SJCRH30 (cell line): ENCODE data around the gene ARHGAP26. TPM values are rescaled to one million over a fixed set of nuclear protein-coding genes. Genes with fewer than 3 reads are reported as not detected.

Source experiments
- DNase-seq, 2 experiments: peaks; one replicate each; pipeline ENCODE4 v3.0.0-alpha.2; 2015 to 2020
- H3K27ac ChIP-seq: fragments of 250-450 bp; sonication (Bioruptor Pico); 2 replicates; pipeline ENCODE4 v1.5.1; 2020; ENCODE audit warnings: mild to moderate bottlenecking, moderate library complexity
- H3K27me3 ChIP-seq: fragments of 250-450 bp; sonication (Bioruptor Pico); 2 replicates; pipeline ENCODE4 v1.5.1; 2020; ENCODE audit warnings: mild to moderate bottlenecking, moderate library complexity
- H3K36me3 ChIP-seq: fragments of 250-450 bp; sonication (Bioruptor Pico); 2 replicates; pipeline ENCODE4 v1.5.1; 2020; ENCODE audit warnings: mild to moderate bottlenecking, moderate library complexity
- H3K4me1 ChIP-seq: fragments of 250-450 bp; sonication (Bioruptor Pico); 2 replicates; pipeline ENCODE4 v1.5.1; 2020; ENCODE audit warnings: mild to moderate bottlenecking, moderate library complexity
- H3K4me3 ChIP-seq: fragments of 250-450 bp; sonication (Bioruptor Pico); 2 replicates; pipeline ENCODE4 v1.5.1; 2020; ENCODE audit warnings: mild to moderate bottlenecking, moderate library complexity
- H3K9me3 ChIP-seq: fragments of 250-450 bp; sonication (Bioruptor Pico); replicated peaks from 2 replicates; pipeline ENCODE4 v1.5.1; 2020; ENCODE audit warnings: mild to moderate bottlenecking, moderate library complexity
- total RNA-seq: library from RNA; depleted of rRNA; stranded (reverse); fragments of >200 nt; shearing (Covaris generic); gene quantifications from 2 replicates; pipeline ENCODE4 v1.2.3, GENCODE V29; 2014

The ARHGAP26 gene
- total RNA-seq, 1 experiment from 2014 or later: 16.9 TPM

DNA sequence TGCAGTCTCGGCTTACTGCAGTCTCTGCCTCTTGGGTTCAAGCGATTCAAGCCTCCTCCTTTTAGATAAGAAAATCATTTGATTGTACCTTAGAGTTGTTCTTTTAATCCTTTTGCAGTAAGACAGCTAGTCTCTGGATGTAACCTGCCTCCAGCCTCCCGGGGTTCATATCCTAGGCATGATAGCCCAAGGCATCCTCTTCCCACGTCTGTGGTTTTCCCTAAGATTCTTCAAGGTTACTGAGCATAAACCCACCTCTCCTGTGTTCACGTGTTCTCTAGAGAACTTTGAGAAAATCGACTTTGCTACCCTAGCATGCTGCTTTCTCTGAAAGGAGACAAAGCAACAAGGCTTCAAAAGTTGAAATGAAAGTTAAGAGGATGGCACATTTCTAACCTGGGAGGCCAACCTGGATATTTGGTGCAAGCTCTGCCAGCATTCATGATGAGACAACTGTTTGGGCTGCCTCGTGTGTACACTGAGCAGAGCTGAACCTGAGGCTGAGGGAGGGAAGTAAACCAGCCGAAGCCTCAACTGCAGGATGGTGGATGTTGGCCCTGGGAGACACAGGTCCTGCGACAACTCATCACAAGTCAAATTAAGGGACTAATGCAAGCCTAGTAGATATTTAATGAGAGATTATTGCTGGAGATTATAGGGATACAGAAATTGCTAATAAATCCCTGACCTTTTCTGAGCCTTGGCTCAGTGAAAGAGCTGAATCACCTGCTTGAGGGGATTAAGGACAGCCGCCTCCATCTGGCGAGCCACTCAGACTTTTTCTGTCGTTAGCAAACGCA is 261.8 kb downstream of the ARHGAP26 start:
- H3K9me3 ChIP-seq: no peaks in the 10 kb centered on the region
- H3K36me3 ChIP-seq: no peaks in the 10 kb centered on the region
- H3K4me1 ChIP-seq: peaks cover 29% of the 10 kb centered on the region
- peak; percentile 45 to 72 for DNase-seq
- H3K27ac ChIP-seq: no peak overlapping the region
- H3K4me3 ChIP-seq: no peak overlapping the region
- H3K27me3 ChIP-seq: no peaks in the 10 kb centered on the region

- Histone ChIP-seq H3K4me3 (no peak overlapping the region), H3K9me3 (no peaks in the 10 kb centered on the region), H3K27me3 (no peaks in the 10 kb centered on the region), H3K36me3 (no peaks in the 10 kb centered on the region), H3K4me1 (peaks cover 29% of the 10 kb centered on the region), H3K27ac (no peak overlapping the region)
- DNase-seq: no peak
These were observed 262.3 kb downstream of the ARHGAP26 start for GRCh38 chr5:143032581-143032836.

DNA sequence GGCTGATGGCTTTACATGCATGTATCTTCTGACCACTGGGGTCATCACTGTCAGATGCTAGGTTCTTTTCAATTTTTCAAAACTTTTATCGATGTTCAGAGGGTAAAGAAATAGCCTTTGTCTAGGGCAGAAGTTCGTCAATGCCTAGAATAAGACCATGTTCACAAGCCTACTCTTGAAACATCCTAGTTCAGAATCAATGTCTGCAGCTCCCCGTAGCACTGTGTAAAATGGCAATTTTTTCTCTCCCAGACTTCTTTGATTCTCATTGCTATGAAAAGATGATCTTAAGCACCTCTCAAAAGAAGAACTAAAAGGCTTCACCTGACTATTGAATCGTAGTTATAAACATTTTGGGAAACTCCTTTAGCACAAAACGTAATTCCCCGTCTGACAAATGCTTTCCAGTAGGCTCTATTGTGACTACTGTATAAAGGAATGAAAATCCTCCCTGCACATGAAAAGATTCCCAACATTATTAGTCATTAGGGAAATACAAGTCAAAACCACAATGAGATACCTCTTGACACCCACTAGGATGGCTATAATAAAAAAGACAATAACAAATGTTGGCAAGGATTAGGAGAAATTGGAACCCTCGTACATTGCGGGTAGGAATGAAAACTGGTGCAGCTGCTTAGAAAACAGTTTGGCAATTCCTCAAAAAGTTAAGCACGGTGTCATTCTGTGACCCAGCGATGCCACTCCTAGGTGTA is 263.5 kb downstream of the ARHGAP26 start:
- H3K9me3 ChIP-seq: no peaks in the 10 kb centered on the region
- peak overlapping the region; percentile 40 for H3K27ac ChIP-seq
- H3K4me3 ChIP-seq: no peak overlapping the region
- no peaks in the 10 kb centered on the region for H3K27me3 ChIP-seq
- H3K4me1 ChIP-seq: peaks cover 29% of the 10 kb centered on the region
- no peaks in the 10 kb centered on the region for H3K36me3 ChIP-seq
- peak; percentile 54 to 84 for DNase-seq

GRCh38 chr5:143036146-143036927 is 266.2 kb downstream of the ARHGAP26 start:
- no peak for DNase-seq
- no peaks in the 10 kb centered on the region for H3K27me3 ChIP-seq
- peaks cover 43% of the 10 kb centered on the region for H3K4me1 ChIP-seq
- H3K36me3 ChIP-seq: no peaks in the 10 kb centered on the region
- no peak overlapping the region for H3K4me3 ChIP-seq
- no peak overlapping the region for H3K27ac ChIP-seq
- no peaks in the 10 kb centered on the region for H3K9me3 ChIP-seq

GRCh38 chr5:143037071-143037470 is 266.9 kb downstream of the ARHGAP26 start:
- Histone ChIP-seq H3K36me3 (no peaks in the 10 kb centered on the region), H3K4me3 (no peak overlapping the region), H3K9me3 (no peaks in the 10 kb centered on the region), H3K27ac (no peak overlapping the region), H3K27me3 (no peaks in the 10 kb centered on the region), H3K4me1 (peaks cover 41% of the 10 kb centered on the region)
- DNase-seq: no peak

GRCh38 chr5:143037708-143038107 is 267.5 kb downstream of the ARHGAP26 start:
- Histone ChIP-seq H3K27me3 (no peaks in the 10 kb centered on the region), H3K4me3 (no peak overlapping the region)
- no peak for DNase-seq

DNA sequence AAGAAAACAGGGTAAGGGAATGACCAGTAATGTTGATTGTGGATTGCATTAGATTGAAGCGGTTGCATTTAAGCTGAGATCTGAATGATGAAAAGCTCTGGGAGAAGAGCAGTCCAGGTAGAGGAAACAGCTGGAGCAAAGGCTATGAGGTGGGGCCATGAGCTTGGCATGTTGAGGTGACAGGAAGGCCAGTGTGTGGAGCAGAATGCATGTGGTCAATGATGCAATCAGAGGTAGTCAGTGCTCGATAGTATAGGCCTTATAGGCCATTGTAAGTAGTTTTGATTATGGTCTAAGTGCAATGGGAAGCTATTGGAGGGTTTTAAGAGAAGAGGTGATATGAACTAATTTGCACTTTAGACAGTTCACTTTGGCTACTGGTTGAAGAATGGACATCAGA is 270.4 kb downstream of the ARHGAP26 start:
- DNase-seq: peak; percentile 36 to 63
- Histone ChIP-seq H3K4me3 (no peak overlapping the region), H3K4me1 (peaks cover 25% of the 10 kb centered on the region), H3K9me3 (no peaks in the 10 kb centered on the region), H3K27me3 (no peaks in the 10 kb centered on the region), H3K27ac (peak overlapping the region; percentile 97), H3K36me3 (no peaks in the 10 kb centered on the region)

More at GRCh38 chr5:143037708-143038107, 267.5 kb downstream of the ARHGAP26 start:
- no peaks in the 10 kb centered on the region for H3K36me3 ChIP-seq
- H3K27ac ChIP-seq: no peak overlapping the region
- peaks cover 41% of the 10 kb centered on the region for H3K4me1 ChIP-seq
- H3K9me3 ChIP-seq: no peaks in the 10 kb centered on the region

- H3K36me3 ChIP-seq: no peaks in the 10 kb centered on the region
- H3K27me3 ChIP-seq: no peaks in the 10 kb centered on the region
- peaks cover 25% of the 10 kb centered on the region for H3K4me1 ChIP-seq
- peak overlapping the region; percentile 97 for H3K27ac ChIP-seq
- peak; percentile 92 to 97 for DNase-seq
- peak overlapping the region; percentile 42 for H3K4me3 ChIP-seq
- no peaks in the 10 kb centered on the region for H3K9me3 ChIP-seq
These were observed 271.3 kb downstream of the ARHGAP26 start for GRCh38 chr5:143041461-143041860.

DNA sequence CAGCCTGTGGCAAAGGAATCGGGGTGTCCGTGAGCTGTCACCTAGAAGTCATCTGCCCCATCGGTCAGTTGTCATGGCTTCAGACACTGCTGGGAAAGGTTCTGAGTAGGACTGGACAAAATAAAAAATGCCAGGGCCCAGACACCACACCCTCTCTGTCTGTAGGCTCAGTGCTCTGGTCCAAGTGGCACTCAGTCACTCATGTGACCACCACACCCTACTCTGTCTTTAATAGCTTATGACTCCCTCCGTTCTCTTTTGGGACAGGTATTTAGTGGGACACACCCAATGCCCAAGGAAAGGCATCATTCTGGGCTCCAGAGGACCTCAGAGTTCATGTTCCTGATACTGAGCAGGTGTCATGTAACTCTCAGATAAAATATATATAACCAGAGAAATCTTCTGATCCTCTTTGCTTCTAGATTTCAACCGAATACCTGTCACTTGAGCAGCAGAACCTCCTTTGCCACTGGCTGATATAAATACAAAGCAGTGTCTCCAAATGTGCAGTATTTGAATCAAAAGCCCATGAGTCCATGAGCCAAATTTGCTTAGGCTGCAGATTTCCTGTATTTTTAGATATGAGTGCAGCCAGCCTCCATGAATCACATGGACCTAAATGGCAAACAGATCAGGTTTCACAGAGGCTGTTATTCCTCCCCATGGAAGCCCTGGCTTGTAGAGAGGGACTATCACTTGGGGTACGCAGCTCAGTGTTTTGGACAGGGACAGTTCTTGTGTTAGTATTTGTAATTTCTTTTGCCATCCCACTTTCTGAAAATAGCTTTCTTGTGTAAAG is 272.0 kb downstream of the ARHGAP26 start:
- peak; percentile 64 to 86 for DNase-seq
- Histone ChIP-seq H3K27ac (peak overlapping the region; percentile 97), H3K27me3 (no peaks in the 10 kb centered on the region), H3K4me3 (peak overlapping the region; percentile 42), H3K9me3 (no peaks in the 10 kb centered on the region), H3K36me3 (no peaks in the 10 kb centered on the region), H3K4me1 (peaks cover 25% of the 10 kb centered on the region)

GRCh38 chr5:143044265-143044664 is 274.1 kb downstream of the ARHGAP26 start:
- H3K4me3 ChIP-seq: no peak overlapping the region
- no peak for DNase-seq
- H3K27me3 ChIP-seq: no peaks in the 10 kb centered on the region
- H3K9me3 ChIP-seq: no peaks in the 10 kb centered on the region
- H3K27ac ChIP-seq: no peak overlapping the region
- no peaks in the 10 kb centered on the region for H3K36me3 ChIP-seq
- peaks cover 25% of the 10 kb centered on the region for H3K4me1 ChIP-seq

GRCh38 chr5:143045062-143045461 is 274.9 kb downstream of the ARHGAP26 start:
- Histone ChIP-seq H3K27ac (no peak overlapping the region), H3K4me1 (peaks cover 25% of the 10 kb centered on the region), H3K4me3 (no peak overlapping the region), H3K27me3 (no peaks in the 10 kb centered on the region), H3K36me3 (no peaks in the 10 kb centered on the region), H3K9me3 (no peaks in the 10 kb centered on the region)
- DNase-seq: no peak

- H3K4me3 ChIP-seq: no peak overlapping the region
These were observed 276.1 kb downstream of the ARHGAP26 start for GRCh38 chr5:143046314-143046713.

DNA sequence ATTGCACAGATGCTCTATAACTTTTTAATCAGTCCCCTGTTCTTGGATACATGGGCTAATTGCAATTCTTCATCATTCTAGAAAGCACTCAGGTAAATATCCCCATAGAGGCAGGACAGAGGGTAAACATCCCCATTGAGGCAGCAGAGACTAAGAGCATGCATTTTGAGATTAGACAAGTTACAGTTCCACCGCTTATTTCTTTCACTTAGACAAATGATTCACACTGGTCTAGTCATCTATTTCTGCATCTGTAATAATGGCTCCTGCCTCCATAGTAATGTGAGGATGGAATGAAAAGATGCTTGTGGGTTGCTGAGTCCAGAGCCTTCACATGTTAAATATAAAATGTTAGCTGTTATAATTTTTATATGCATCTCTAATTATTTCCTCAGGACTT is 276.9 kb downstream of the ARHGAP26 start:
- H3K27me3 ChIP-seq: no peaks in the 10 kb centered on the region
- H3K4me3 ChIP-seq: no peak overlapping the region
- DNase-seq: no peak
- no peak overlapping the region for H3K27ac ChIP-seq
- H3K4me1 ChIP-seq: peaks cover 24% of the 10 kb centered on the region
- no peaks in the 10 kb centered on the region for H3K36me3 ChIP-seq
- H3K9me3 ChIP-seq: no peaks in the 10 kb centered on the region

More at GRCh38 chr5:143046314-143046713, 276.1 kb downstream of the ARHGAP26 start:
- no peak for DNase-seq
- peaks cover 20% of the 10 kb centered on the region for H3K4me1 ChIP-seq
- H3K27ac ChIP-seq: no peak overlapping the region
- no peaks in the 10 kb centered on the region for H3K27me3 ChIP-seq
- no peaks in the 10 kb centered on the region for H3K36me3 ChIP-seq
- no peaks in the 10 kb centered on the region for H3K9me3 ChIP-seq

DNA sequence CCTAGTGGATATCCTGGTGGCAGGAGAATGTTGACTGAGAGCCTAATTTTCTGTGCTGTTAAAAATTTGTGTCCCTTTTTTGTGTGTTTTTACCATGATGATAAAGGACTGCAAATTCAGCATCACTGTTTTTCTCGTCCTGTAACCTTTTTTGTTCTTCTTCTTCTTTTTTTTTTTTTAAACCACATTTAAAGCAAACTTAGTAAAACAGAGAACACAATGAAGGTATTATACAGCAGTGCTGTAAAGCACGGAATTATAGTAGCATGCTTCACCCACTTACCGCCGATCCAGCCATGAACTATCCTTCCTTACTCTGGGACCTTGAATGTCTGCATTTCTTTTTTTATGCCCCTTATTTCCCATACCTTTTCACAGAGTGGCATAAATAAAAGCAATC is 280.0 kb downstream of the ARHGAP26 start:
- Histone ChIP-seq H3K36me3 (no peaks in the 10 kb centered on the region), H3K27ac (no peak overlapping the region), H3K4me1 (peaks cover 28% of the 10 kb centered on the region), H3K27me3 (no peaks in the 10 kb centered on the region), H3K9me3 (no peaks in the 10 kb centered on the region), H3K4me3 (no peak overlapping the region)
- no peak for DNase-seq
